ENCODE measurements around the gene MYO9B.
"Not testable (repeated sequence)": the region's sequence is repeated elsewhere in the genome, so short reads cannot be mapped to it uniquely, and the experiment has no call there.

DNA sequence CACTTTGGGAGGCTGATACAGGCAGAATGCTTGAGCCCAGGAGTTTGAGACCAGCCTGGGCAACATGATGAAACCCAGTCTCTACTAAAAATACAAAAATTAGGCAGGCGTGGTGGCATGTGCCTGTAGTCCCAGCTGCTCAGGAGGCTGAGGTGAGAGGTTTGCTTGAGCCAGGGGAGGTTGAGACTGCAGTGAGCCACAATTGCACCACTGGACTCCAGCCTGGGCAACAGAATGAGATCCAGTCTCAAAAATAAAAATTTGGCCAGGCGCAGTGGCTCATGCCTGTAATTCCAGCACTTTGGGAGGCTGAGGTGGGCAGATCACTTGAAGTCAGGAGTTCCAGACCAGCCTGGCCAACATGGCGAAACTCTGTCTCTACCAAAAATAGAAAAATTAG is 19.1 kb downstream of the MYO9B start:
- TF ChIP-seq, protein P1, sequence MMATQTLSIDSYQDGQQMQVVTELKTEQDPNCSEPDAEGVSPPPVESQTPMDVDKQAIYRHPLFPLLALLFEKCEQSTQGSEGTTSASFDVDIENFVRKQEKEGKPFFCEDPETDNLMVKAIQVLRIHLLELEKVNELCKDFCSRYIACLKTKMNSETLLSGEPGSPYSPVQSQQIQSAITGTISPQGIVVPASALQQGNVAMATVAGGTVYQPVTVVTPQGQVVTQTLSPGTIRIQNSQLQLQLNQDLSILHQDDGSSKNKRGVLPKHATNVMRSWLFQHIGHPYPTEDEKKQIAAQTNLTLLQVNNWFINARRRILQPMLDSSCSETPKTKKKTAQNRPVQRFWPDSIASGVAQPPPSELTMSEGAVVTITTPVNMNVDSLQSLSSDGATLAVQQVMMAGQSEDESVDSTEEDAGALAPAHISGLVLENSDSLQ (IDR thresholded peaks at IDR 0.05), result not testable (repeated sequence)
- not testable (repeated sequence) for TF ChIP-seq TARDBP (IDR thresholded peaks at IDR 0.05); NFRKB (IDR thresholded peaks at IDR 0.05); L3MBTL2 (conservative IDR thresholded peaks at IDR 0.05); SP1 (IDR thresholded peaks at IDR 0.05); BHLHE40 (IDR thresholded peaks at IDR 0.05; ENCODE audit: borderline replicate concordance); ARNT (IDR thresholded peaks at IDR 0.05); SUZ12 (IDR thresholded peaks at IDR 0.05); LEF1 (IDR thresholded peaks at IDR 0.05; ENCODE audit: borderline replicate concordance); FOXK2 (IDR thresholded peaks at IDR 0.05); FOXA1 (IDR thresholded peaks at IDR 0.05)
